Upper lobe of left lung (tissue), 6 donors: Measurements from ENCODE around the gene CNDP1. TPM values are rescaled to one million over a fixed set of nuclear protein-coding genes. Genes with fewer than 3 reads are reported as not detected.

Experiments
- ATAC-seq, 2 donors: fragments of 200-7000 bp; cut with Tn5 transposase; one replicate each; pipeline ENCODE4 v1.9.1; 2022; ENCODE audit warnings: mild to moderate bottlenecking in 2 of 2, moderate library complexity in 2 of 2; ENCODE audit not compliant: low FRiP score in 2 of 2
- DNase-seq, 2 donors: peaks; one replicate each; pipeline ENCODE4 v3.0.0-alpha.2; 2019 to 2020
- H3K27ac ChIP-seq, 4 donors: fragments of 200-600 bp; sonication (generic); one replicate each; pipeline ENCODE4 v1.5.1; 2016 to 2019
- H3K27me3 ChIP-seq, 4 donors: fragments of 200-600 bp; sonication (generic); one replicate each; pipeline ENCODE4 v1.5.1; 2017 to 2019
- H3K36me3 ChIP-seq, 4 donors: fragments of 200-600 bp; sonication (generic); one replicate each; pipeline ENCODE4 v1.5.1; 2016 to 2019
- H3K4me1 ChIP-seq, 4 donors: fragments of 200-600 bp; sonication (generic); one replicate each; pipeline ENCODE4 v1.5.1; 2018 to 2019
- H3K4me3 ChIP-seq, 4 donors: fragments of 200-600 bp; sonication (generic); one replicate each; pipeline ENCODE4 v1.5.1; 2017 to 2019; ENCODE audit warnings: mild to moderate bottlenecking in 2 of 4, moderate library complexity in 1 of 4
- H3K9me3 ChIP-seq, 4 donors: fragments of 200-600 bp; sonication (generic); one replicate each; pipeline ENCODE4 v1.5.1; 2018 to 2019
- CTCF ChIP-seq, 6 experiments: fragments of 450-650 bp in 4 of 6; fragments of 200-600 bp in 2 of 6; sonication (generic) in 2 of 6; IDR thresholded peaks; one replicate each; pipeline ENCODE4 v1.5.1; 2016 to 2019; ENCODE audit warnings: antibody characterized with exemption in 6 of 6
- EP300 ChIP-seq, 4 donors: sonication (generic); formaldehyde crosslinking; IDR thresholded peaks; one replicate each; pipeline ENCODE4 v1.5.1; 2017; ENCODE audit warnings: antibody characterized with exemption in 4 of 4, control low read depth in 2 of 4
- POLR2A ChIP-seq, 4 donors: fragments of 450-650 bp; IDR thresholded peaks; one replicate each; pipeline ENCODE4 v1.5.1; 2016 to 2017; ENCODE audit warnings: antibody characterized with exemption in 4 of 4, mild to moderate bottlenecking in 2 of 4
- POLR2AphosphoS5 ChIP-seq, 2 donors: sonication (generic); formaldehyde crosslinking; IDR thresholded peaks; one replicate each; pipeline ENCODE4 v1.5.1; 2017; ENCODE audit warnings: antibody characterized with exemption in 2 of 2
- WGBS, 2 donors: methylation state at CpG; one replicate each; pipeline ENCODE4 v1.1.5; 2017 to 2018; 5-methylcytosine and 5-hydroxymethylcytosine counted together
- total RNA-seq, 6 donors: library from RNA; depleted of rRNA in 4 of 6; stranded (reverse); fragments of >200 nt in 4 of 6; gene quantifications; one replicate each; pipeline versions ENCODE4 v1.1.0 to v1.2.1, GENCODE V29; 2016 to 2021
- donor health status: DM: no; HTN: no; CAD: no; lungs with moderate emphysema.
- donor health status: DM: no; HTN: yes; CAD: no; lungs with severe emphysema.

CNDP1 gene
- total RNA-seq, 6 donors from 2014 or later = not detected

- peaks cover 40 to 77% (median 70%) of the 10 kb centered on the region in 4 donors for H3K36me3 ChIP-seq
- no peak for TF ChIP-seq POLR2A (IDR thresholded peaks at IDR 0.05)
- no peak for TF ChIP-seq POLR2AphosphoS5 (IDR thresholded peaks at IDR 0.05)
- no peak for TF ChIP-seq EP300 (IDR thresholded peaks at IDR 0.05)
- TF ChIP-seq CTCF (IDR thresholded peaks at IDR 0.05) = no peak
- ATAC-seq = no peak
- peaks cover 0 to 2% (median under 1%) of the 10 kb centered on the region in 4 donors for H3K4me1 ChIP-seq
- peak in 1 of 2 donors; percentile 40 for DNase-seq
- H3K9me3 ChIP-seq = no peaks in the 10 kb centered on the region
- no peaks in the 10 kb centered on the region for H3K27me3 ChIP-seq
- WGBS, 2 donors = 79 to 81% methylated on average over 32 of the region's 32 CpGs
- no peak overlapping the region for H3K27ac ChIP-seq
- H3K4me3 ChIP-seq = no peak overlapping the region
These were observed 15.6 kb upstream of the CNDP1 start for GRCh38 chr18:74518456-74519295.

DNA sequence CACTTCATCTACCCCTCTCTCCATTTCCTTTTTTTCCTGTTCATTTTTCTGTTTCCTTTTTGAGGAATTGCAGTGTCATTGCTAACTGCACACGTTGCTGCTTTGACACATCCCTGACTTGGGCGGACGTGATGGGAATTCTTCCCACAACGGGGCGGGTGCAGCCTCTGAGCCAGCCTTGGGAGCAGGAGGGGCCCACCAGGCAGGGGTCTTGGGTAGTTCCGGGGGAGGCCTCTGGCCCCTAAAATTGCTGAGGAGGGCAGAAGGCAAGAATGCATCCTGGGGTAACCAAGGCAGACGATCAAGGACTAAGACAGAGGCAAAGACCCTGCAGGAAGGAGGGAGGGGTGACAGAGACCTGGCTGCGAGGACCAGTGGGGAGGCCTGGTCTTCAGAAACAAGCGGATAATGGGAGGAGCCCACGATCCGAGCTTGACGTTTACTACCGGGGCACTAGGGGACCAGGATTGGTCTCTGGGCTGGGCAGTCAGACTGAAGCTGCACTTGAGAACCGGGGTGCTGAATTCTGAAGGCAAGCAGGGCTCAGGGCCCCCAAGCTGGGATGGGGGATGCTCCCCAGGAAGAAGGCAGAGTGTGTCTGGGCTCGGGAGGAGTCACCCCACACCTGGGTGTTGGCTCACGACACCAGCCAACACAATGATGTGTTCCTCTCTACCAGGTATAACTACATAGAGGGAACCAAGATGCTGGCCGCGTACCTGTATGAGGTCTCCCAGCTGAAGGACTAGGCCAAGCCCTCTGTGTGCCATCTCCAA, 14.8 kb upstream of the CNDP1 start:
- Histone ChIP-seq H3K36me3 (peaks cover 40 to 70% (median 64%) of the 10 kb centered on the region in 4 donors), H3K27ac (no peak overlapping the region), H3K27me3 (no peaks in the 10 kb centered on the region), H3K9me3 (no peaks in the 10 kb centered on the region), H3K4me3 (no peak overlapping the region), H3K4me1 (peaks cover 0 to 9% (median 5%) of the 10 kb centered on the region in 4 donors)
- WGBS, 2 donors = 81 to 89% methylated on average over 16 to 18 of the region's 18 CpGs
- no peak for TF ChIP-seq CTCF (IDR thresholded peaks at IDR 0.05)
- no peak for ATAC-seq
- DNase-seq = no peak

DNA sequence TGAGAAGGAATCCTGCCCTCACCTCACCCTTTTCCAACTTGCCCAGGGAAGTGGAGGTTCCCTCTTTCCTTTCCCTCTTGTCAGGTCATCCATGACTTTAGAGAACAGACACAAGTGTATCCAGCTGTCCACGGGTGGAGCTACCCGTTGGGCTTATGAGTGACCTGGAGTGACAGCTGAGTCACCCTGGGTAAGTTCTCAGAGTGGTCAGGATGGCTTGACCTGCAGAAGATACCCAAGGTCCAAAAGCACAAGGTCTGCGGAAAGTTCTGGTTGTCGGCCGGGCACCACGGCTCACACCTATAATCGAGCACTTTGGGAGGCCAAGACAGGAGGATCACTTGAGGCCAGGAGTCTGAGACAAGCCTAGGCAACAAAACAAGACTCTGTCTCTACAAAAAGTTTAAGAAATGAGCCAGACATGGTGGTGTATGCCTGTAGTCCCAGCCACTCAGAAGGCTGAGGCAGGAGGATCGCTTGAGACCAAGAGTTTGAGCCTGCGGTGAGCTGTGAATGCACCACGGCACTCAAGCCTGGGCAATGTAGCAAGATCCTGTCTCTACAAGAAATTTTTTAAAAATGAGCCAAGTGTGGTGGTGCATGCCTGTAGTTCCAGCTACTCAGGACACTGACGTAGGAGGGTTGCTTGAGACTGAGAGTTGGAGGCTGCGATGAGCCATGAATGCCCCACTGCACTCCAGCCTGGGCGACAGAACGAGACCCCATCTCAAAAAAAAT, 14.0 kb upstream of the CNDP1 start:
- peaks cover 40 to 63% (median 57%) of the 10 kb centered on the region in 4 donors for H3K36me3 ChIP-seq
- ATAC-seq (no peak), DNase-seq (no peak)
- no peak overlapping the region for H3K4me3 ChIP-seq
- peaks cover 0 to 9% (median 5%) of the 10 kb centered on the region in 4 donors for H3K4me1 ChIP-seq
- WGBS, 2 donors = 92 to 93% methylated on average over 14 of the region's 14 CpGs
- H3K9me3 ChIP-seq = no peaks in the 10 kb centered on the region
- no peak overlapping the region for H3K27ac ChIP-seq
- TF ChIP-seq POLR2AphosphoS5 (IDR thresholded peaks at IDR 0.05) (no peak), POLR2A (IDR thresholded peaks at IDR 0.05) (no peak), CTCF (IDR thresholded peaks at IDR 0.05) (no peak), EP300 (IDR thresholded peaks at IDR 0.05) (no peak)
- H3K27me3 ChIP-seq = no peaks in the 10 kb centered on the region

DNA sequence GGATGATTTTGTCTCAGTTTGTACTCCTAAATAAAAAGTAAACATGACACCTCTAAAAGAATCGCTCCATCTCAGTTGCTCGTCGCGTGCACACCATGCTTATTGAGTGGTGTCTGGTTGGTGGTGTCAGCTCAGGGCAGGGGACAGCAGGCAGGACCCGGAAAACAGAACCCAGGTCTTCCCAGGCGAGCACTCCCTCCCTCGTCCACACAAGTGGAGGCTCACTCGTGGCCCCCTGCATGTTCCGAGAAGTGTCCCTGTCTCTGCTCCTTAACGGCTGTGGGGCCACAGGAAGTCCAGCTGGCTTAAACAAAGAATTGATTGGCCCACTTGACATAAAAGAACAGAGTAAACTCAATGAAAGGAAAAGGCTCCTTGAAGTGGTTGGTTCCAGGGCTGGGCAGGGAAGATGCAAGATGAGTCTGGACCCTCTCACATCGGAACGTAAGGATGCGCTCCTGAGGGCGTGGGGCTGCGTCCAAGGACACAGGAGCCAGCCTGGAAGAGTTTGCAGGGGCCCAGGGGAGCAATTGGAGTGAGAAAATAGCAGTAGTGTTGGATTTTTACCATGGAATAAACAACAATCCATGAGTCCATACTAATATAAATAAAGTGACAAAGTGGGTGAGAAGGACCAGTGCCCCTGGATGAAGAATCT, 13.1 kb upstream of the CNDP1 start:
- H3K9me3 ChIP-seq = no peaks in the 10 kb centered on the region
- ATAC-seq (no peak), DNase-seq (no peak)
- no peak overlapping the region for H3K4me3 ChIP-seq
- 87 to 94% methylated on average over 15 of the region's 15 CpGs for WGBS, 2 donors
- peaks cover 32 to 53% (median 48%) of the 10 kb centered on the region in 4 donors for H3K36me3 ChIP-seq
- H3K4me1 ChIP-seq = peaks cover 0 to 9% (median 5%) of the 10 kb centered on the region in 4 donors
- TF ChIP-seq CTCF (IDR thresholded peaks at IDR 0.05) = no peak
- H3K27ac ChIP-seq = no peak overlapping the region
- no peaks in the 10 kb centered on the region for H3K27me3 ChIP-seq
